NCI-H82 treated with DMSO at 0.1 percent for 48 hours (cell line): Measurements from ENCODE around the gene PTPRD.

Experiments
- DNase-seq: peaks from one replicate; lab custom pipeline; 2025; ENCODE audit not compliant: unreplicated experiment; lab: John Stamatoyannopoulos, UW

The PTPRD gene

DNA sequence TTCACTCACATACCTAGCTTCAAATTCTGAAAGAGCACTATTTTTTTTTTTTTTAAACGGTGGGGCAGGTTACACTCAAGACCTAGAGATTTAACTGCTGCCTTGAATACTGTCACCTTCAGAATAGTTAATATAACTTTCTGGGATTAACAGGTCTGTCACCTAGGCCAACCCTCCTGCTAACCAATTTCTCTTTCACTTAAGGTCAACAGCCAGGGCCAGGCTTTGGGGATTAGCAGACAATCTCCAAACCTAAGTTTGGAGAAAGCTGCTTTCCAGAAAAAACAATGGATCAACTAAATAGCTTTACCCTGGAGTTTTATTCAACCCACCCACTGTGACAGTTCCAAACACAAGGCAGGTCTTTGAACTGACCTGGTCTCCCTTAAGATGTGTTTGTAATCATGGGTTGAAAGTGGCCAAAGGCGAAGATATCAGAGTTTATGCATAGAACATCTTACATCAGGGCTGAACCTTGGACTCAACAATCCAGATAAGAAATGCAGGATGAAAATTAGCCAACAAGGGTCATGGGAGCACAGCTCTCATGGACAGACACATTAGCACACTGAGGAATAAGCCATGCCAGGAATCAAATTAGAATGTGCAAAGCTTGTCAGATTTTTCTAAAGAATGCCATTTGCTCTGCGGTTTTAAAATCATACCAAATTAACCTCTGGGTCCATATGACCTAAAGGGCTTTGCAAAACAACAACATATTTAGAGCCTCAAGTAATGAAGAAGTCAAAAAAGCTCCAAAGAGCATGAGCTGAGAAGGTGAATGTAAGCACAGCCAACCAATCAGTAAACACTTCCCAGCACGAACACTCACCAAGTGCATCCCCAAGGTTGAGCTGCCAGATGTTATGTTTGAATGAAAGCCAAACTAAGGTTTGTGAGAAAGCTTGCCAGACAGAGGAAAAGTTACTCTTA, 2274.7 kb downstream of the PTPRD start:
- no peak for DNase-seq

GRCh38 chr9:8332871-8333270, 2279.9 kb downstream of the PTPRD start:
- no peak for DNase-seq

DNA sequence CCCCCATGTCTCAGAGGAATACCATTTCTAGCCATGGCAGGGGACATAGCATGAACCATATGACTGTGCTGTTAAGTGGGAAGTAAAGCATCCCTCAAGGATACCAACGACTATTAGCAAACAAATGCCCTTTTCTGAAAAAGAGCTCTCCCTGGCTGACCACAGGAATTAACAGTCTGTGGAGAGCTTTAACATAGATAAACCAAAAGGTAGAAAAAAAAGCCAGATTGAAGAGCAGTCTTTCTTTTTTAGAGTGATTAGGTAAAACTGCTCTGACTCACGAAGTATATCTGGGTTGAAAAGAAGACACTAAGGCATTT, 2280.5 kb downstream of the PTPRD start:
- DNase-seq: no peak

DNA sequence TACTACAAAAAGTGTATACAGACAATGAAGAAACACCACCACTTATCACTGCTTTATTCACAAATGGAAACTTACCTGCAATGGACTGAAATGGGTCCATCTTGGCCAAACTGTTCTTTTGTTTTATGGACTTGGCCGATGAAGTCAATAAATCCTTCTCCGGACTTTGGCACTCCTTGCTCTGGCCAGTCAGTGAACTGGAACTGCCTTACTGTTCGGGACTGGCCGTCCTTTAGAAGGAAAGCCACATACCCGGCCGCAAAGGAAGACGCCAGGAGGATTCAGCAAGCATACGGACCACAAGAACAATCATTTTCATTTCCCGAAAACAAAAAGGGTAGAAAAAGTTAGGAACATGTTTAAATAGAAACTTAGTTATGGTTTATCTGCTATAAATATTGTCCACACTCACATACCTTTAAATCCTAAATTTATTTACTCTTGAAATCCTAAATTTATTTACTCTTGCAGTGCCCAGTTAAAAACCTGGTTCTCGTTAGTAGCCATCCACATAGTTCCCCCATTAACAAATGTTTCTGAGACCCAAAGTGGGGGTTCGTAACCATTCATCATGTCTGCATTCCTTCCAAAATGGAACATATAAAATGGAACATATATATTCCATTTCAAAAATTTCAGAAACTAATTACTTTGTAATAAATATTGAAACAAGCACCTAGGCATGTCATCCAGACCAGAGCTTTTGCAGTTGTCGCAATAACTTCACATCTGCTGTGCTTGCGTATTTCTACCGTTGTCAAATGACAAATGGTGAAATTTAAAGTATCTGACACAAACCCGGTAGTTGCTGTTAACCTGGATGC, 2281.1 kb downstream of the PTPRD start:
- DNase-seq: no peak

GRCh38 chr9:8329561-8330283, 2283.1 kb downstream of the PTPRD start:
- DNase-seq: no peak

DNA sequence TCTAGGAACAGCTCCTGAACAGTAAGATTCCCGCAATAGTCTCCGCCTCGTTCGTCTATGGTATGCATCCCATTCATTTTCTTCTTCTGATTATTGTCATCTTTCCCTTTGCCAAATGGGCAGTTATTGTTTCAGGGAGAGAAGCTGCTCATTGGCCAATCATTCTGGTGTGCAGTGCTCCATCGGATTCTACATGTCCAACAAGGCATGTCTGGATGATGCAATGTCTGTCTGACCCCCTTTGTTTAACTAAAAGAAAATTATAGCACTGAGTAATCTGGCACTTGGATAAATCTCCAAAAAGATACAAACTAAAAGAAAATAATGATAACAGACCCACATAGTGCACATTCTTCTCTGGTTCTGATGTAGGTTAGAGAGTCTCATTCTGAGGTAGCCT, 2297.6 kb downstream of the PTPRD start:
- no peak for DNase-seq

DNA sequence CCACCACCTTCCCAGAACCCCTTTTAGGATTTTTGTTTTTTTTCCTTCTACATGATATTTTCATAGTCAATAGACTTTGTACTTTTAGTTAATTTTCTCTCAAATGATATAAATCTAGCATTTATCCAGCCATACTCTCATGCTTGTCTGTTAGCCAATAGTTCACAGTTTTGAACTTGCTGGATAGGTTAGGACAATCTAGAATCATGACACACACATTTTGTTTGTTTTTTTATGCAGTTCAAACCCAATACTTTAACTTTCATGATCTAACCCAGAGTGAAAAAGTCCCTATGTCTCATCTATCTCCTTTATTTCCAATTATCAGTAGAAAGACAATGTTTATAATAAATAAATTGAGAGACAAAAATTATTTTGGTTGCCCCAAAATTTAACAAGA, 2303.5 kb downstream of the PTPRD start:
- DNase-seq: no peak

GRCh38 chr9:8304720-8305119, 2308.1 kb downstream of the PTPRD start:
- no peak for DNase-seq

- no peak for DNase-seq
Observed at GRCh38 chr9:8301296-8301695, 2311.5 kb downstream of the PTPRD start.

- DNase-seq: no peak
Observed at GRCh38 chr9:8297047-8297446, 2315.8 kb downstream of the PTPRD start.

DNA sequence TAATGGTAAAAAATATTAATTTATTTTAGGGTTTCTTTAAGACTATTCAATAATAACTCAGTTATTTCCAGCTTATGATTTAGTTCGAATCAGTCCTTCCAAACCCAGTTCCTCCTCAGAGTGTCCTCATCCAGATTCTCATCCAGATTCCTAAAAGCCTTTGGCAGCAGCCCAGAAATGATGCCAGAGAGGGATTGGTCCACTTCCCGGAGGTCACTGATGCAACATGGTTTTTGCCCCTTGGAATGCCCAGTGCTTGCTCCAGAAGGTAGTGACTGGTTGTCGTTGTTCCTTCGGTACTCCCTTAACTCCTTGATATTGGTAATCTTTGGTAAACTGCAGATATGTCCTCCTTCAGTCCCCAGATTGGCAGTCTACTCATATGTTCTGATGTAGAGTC, 2320.1 kb downstream of the PTPRD start:
- no peak for DNase-seq

- no peak for DNase-seq
Observed at GRCh38 chr9:8289681-8290080, 2323.1 kb downstream of the PTPRD start.

GRCh38 chr9:8287970-8288369, 2324.8 kb downstream of the PTPRD start:
- DNase-seq: no peak

GRCh38 chr9:8287501-8287900, 2325.3 kb downstream of the PTPRD start:
- DNase-seq: no peak

- peak; percentile 14 for DNase-seq
Observed at GRCh38 chr9:8284884-8285283, 2327.9 kb downstream of the PTPRD start.

DNA sequence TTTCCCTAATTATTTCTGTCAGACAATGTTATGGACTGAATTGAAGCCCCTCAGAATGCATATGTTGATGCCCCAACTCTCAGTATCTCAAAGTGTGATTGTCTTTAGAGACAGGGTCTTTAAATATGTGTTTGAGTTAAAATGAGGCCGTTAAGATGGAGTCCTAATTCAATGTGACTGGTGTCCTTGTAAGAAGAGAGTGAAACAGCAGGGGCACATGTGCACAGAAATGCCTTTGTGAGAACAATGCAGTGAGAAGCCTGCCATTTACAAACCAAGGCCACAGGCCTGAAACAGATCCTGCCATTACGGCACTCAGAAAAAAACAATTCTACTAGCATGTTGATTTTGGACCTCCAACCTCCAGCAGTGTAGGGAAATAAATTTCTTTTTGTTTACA, 2330.3 kb downstream of the PTPRD start:
- no peak for DNase-seq

- no peak for DNase-seq
Observed at GRCh38 chr9:8280811-8281210, 2332.0 kb downstream of the PTPRD start.

DNA sequence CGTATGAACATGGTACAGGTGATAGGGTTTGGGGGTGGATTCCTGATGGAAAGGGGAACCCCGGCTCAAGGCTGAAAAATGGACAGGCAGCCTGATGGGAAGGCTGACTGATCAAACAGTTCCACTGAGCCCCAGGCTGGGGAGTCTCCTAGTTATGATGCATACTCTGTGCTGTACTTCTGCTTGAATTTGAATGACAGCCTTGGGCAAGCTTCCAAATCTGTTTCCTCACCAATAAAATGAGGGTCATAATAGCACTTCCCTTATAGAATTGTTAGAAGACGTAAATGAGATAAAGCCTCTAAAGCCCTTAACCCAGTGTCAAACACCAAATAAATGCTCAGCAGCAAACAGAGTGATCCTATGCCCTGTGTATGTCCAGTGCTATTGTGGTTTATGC, 2334.8 kb downstream of the PTPRD start:
- no peak for DNase-seq

GRCh38 chr9:8270235-8270634, 2342.6 kb downstream of the PTPRD start:
- no peak for DNase-seq

- no peak for DNase-seq
Observed at GRCh38 chr9:8268881-8269280, 2343.9 kb downstream of the PTPRD start.

- DNase-seq: no peak
Observed at GRCh38 chr9:8268216-8268878, 2344.5 kb downstream of the PTPRD start.
